ENCODE data around the gene ALCAM.

Gene ALCAM

GRCh38 chr3:105620236-105620635, 253.5 kb downstream of the ALCAM start:
- no peak for DNase-seq

GRCh38 chr3:105622169-105622568, 255.5 kb downstream of the ALCAM start:
- no peak for DNase-seq
